KMS-11 (cell line): ENCODE data around the gene KLHL6.

Experiments
- H2AFZ ChIP-seq: fragments of 200-600 bp; sonication (generic); 2 replicates; pipeline ENCODE4 v1.6.1; 2016; ENCODE audit warnings: antibody characterized with exemption, mixed run types, low read depth
- H3K27ac ChIP-seq: fragments of 200-600 bp; sonication (generic); 2 replicates; pipeline ENCODE4 v1.6.1; 2016; ENCODE audit warnings: mild to moderate bottlenecking, mixed run types
- H3K27me3 ChIP-seq: fragments of 200-600 bp; sonication (generic); 2 replicates; pipeline ENCODE4 v1.6.1; 2017; ENCODE audit warnings: mild to moderate bottlenecking, low read depth, mixed run types, moderate library complexity; ENCODE audit not compliant: insufficient read depth
- H3K36me3 ChIP-seq: fragments of 200-600 bp; sonication (generic); 2 replicates; pipeline ENCODE4 v1.6.1; 2017; ENCODE audit warnings: mild to moderate bottlenecking, mixed run types; ENCODE audit not compliant: insufficient read depth
- H3K4me1 ChIP-seq: fragments of 200-600 bp; sonication (generic); 2 replicates; pipeline ENCODE4 v1.6.1; 2016; ENCODE audit warnings: mild to moderate bottlenecking, low read depth, mixed run types; ENCODE audit not compliant: poor library complexity, severe bottlenecking
- H3K4me2 ChIP-seq: fragments of 200-600 bp; sonication (generic); 2 replicates; pipeline ENCODE4 v1.7.0; 2016; ENCODE audit warnings: mild to moderate bottlenecking, mixed run types
- H3K4me3 ChIP-seq: fragments of 200-600 bp; sonication (generic); IDR thresholded peaks from 2 replicates; pipeline ENCODE4 v1.6.1; 2017; ENCODE audit warnings: low read depth, low read length, mixed read lengths; ENCODE audit not compliant: insufficient read depth
- H3K79me2 ChIP-seq: fragments of 200-600 bp; sonication (generic); 2 replicates; pipeline ENCODE4 v1.6.1; 2016; ENCODE audit warnings: low read depth, mixed run types; ENCODE audit not compliant: insufficient read depth
- H3K9ac ChIP-seq: fragments of 200-600 bp; sonication (generic); 2 replicates; pipeline ENCODE4 v1.6.1; 2016; ENCODE audit warnings: mild to moderate bottlenecking, mixed run types
- H4K20me1 ChIP-seq: fragments of 200-600 bp; sonication (generic); 2 replicates; pipeline ENCODE4 v1.6.1; 2016; ENCODE audit warnings: mild to moderate bottlenecking, mixed run types; ENCODE audit not compliant: insufficient read depth
- TF ChIP-seq, protein P1 (sequence below): fragments of 200-600 bp; sonication (generic); conservative IDR thresholded peaks from 2 replicates; pipeline ENCODE4 v1.6.1; 2017; ENCODE audit warnings: low read depth, mild to moderate bottlenecking, antibody characterized with exemption, low read length, moderate library complexity, mixed read lengths

KLHL6 gene

DNA sequence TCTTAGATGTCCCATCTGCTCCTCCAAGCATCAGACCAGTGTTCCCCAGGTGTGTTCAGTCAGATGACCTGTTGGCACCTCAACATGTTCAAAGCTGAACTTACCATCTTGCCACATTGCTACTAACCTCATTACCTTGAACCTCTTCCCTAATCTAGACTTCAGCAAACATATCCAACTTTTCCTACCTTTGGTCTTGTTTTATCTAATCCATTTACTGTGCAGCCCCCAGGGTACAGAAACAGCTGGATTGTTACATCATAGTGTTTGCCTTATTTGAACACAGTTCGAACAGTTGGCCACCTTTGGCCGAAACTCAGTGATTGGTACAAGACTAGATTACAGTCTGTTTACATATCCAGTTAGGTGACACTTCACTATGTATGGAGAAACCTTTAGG lies 91.0 kb downstream of the KLHL6 start:
- H3K4me1 ChIP-seq, result peaks cover 9% of the 10 kb centered on the region
- no peaks in the 10 kb centered on the region for H3K27me3 ChIP-seq
- no peaks in the 10 kb centered on the region for H4K20me1 ChIP-seq
- no peaks in the 10 kb centered on the region for H3K79me2 ChIP-seq
- no peak overlapping the region for H2AFZ ChIP-seq
- TF ChIP-seq, protein P1, sequence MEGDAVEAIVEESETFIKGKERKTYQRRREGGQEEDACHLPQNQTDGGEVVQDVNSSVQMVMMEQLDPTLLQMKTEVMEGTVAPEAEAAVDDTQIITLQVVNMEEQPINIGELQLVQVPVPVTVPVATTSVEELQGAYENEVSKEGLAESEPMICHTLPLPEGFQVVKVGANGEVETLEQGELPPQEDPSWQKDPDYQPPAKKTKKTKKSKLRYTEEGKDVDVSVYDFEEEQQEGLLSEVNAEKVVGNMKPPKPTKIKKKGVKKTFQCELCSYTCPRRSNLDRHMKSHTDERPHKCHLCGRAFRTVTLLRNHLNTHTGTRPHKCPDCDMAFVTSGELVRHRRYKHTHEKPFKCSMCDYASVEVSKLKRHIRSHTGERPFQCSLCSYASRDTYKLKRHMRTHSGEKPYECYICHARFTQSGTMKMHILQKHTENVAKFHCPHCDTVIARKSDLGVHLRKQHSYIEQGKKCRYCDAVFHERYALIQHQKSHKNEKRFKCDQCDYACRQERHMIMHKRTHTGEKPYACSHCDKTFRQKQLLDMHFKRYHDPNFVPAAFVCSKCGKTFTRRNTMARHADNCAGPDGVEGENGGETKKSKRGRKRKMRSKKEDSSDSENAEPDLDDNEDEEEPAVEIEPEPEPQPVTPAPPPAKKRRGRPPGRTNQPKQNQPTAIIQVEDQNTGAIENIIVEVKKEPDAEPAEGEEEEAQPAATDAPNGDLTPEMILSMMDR, result no peak
- H3K36me3 ChIP-seq, result no peaks in the 10 kb centered on the region
- H3K4me3 ChIP-seq, result no peak overlapping the region
- no peak overlapping the region for H3K27ac ChIP-seq
- H3K9ac ChIP-seq, result no peak overlapping the region
- no peak overlapping the region for H3K4me2 ChIP-seq

DNA sequence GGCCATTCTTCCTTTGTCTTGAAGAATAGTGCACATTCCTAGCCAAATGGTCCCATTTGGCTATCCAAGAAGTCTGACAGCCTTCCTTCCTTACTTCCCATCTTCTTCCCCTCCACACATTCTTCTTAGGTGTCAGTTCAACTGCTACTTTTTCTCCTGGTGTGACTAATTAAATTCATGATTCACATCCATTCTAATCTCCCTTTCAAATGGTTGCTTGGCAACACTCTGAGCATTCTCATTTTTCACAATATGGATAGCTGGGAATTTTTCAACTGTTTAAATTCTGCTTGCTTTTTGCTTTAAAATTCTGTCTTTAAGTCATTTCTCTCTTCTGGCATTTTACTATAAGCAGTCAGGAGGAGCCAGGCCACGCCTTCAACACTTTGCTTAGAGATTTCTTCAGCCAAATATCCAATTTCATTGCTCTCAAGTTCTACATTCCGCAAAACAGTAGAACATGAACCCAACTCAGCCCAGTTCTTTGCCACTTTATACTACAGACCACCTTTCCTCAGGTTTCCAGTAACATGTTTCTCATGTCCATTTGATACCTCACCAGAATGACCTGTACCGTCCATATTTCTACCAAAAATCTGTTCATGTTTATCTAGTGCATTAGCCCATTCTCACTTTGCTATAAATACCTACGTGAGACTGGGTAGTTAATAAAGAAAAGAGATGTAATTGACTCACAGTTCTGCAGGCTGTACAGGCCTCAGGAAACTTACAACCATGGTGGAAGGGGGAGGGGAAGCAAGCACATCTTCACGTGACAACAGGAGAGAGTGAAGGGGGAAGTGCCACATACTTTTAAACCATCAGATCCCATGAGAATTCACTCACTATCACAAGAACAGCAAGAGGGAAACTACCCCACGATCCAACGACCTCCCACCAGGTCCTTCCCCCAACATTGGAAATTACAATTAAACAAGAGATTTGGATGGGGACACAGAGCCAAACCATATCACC lies 95.1 kb downstream of the KLHL6 start:
- H3K27me3 ChIP-seq, result no peaks in the 10 kb centered on the region
- TF ChIP-seq, protein P1, result no peak
- H3K36me3 ChIP-seq, result no peaks in the 10 kb centered on the region
- H3K4me1 ChIP-seq, result no peaks in the 10 kb centered on the region
- H3K9ac ChIP-seq, result no peak overlapping the region
- no peaks in the 10 kb centered on the region for H4K20me1 ChIP-seq
- H3K79me2 ChIP-seq, result no peaks in the 10 kb centered on the region
- no peak overlapping the region for H3K4me2 ChIP-seq
- H2AFZ ChIP-seq, result no peak overlapping the region
- no peak overlapping the region for H3K4me3 ChIP-seq
- H3K27ac ChIP-seq, result no peak overlapping the region

DNA sequence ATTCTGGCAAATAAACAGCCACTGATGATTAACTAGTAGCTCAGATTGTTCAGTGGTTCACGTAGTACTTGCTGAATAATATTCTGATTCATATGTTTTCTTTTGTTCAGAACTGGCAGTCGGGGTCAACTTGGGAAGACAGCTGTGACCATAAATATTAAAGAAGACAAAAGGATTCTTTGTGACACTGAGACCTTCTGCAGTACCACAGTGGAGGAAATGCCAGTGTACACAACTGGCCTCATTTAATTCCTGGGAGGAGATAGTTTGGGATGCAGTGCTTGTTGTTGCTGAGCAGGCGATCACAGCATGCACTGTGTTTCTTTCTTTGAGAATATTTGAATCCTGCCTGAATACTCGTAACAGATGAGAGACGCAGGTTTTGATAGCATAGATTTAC lies 100.4 kb downstream of the KLHL6 start:
- H3K4me1 ChIP-seq, result no peaks in the 10 kb centered on the region

DNA sequence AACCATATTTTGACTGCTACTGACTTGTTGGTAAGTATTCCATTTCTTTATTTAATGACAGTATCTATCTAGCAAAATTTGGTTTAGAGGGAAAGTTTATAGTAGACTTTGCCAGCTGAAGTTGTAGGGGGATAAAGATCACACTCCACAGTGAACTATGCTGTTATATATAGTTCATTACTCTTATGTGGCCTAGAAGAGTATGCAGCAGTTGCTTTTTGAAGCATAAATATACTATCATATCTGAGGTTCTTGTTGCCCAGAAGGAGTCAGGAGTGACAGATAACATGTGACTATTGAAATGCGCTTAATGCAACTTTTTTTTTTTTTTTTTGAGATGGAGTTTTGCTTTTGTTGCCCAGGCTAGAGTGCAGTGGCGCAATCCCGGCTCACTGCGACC lies 101.4 kb downstream of the KLHL6 start:
- Histone ChIP-seq H3K27me3 (no peaks in the 10 kb centered on the region), H3K27ac (no peak overlapping the region), H4K20me1 (no peaks in the 10 kb centered on the region), H3K79me2 (no peaks in the 10 kb centered on the region), H2AFZ (no peak overlapping the region), H3K4me3 (no peak overlapping the region), H3K9ac (no peak overlapping the region), H3K4me1 (peaks cover 2% of the 10 kb centered on the region), H3K4me2 (no peak overlapping the region), H3K36me3 (peaks cover 4% of the 10 kb centered on the region; the same call in 1 of the 2 replicates)
- TF ChIP-seq, protein P1, result no peak

More for the DNA sequence above, 100.4 kb downstream of the KLHL6 start:
- H3K27ac ChIP-seq, result no peak overlapping the region
- H3K4me3 ChIP-seq, result no peak overlapping the region
- no peak overlapping the region for H3K4me2 ChIP-seq
- H2AFZ ChIP-seq, result no peak overlapping the region
- H4K20me1 ChIP-seq, result no peaks in the 10 kb centered on the region
- no peak overlapping the region for H3K9ac ChIP-seq
- H3K27me3 ChIP-seq, result no peaks in the 10 kb centered on the region
- peaks cover 4% of the 10 kb centered on the region; the same call in 1 of the 2 replicates for H3K36me3 ChIP-seq
- no peaks in the 10 kb centered on the region for H3K79me2 ChIP-seq
- TF ChIP-seq, protein P1, result no peak
